ENCODE results near the gene QPCT. TPM values are rescaled to one million over a fixed set of nuclear protein-coding genes. Genes with fewer than 3 reads are reported as not detected.

The QPCT gene
- total RNA-seq, 1 experiment from 2014 or later = 13.6 TPM

GRCh38 chr2:37338933-37339332, 5.5 kb upstream of the QPCT start (continued):
- TF ChIP-seq, protein P1, sequence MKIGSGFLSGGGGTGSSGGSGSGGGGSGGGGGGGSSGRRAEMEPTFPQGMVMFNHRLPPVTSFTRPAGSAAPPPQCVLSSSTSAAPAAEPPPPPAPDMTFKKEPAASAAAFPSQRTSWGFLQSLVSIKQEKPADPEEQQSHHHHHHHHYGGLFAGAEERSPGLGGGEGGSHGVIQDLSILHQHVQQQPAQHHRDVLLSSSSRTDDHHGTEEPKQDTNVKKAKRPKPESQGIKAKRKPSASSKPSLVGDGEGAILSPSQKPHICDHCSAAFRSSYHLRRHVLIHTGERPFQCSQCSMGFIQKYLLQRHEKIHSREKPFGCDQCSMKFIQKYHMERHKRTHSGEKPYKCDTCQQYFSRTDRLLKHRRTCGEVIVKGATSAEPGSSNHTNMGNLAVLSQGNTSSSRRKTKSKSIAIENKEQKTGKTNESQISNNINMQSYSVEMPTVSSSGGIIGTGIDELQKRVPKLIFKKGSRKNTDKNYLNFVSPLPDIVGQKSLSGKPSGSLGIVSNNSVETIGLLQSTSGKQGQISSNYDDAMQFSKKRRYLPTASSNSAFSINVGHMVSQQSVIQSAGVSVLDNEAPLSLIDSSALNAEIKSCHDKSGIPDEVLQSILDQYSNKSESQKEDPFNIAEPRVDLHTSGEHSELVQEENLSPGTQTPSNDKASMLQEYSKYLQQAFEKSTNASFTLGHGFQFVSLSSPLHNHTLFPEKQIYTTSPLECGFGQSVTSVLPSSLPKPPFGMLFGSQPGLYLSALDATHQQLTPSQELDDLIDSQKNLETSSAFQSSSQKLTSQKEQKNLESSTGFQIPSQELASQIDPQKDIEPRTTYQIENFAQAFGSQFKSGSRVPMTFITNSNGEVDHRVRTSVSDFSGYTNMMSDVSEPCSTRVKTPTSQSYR (CRISPR knock-in tag; IDR thresholded peaks at IDR 0.05) = no peak
- TF ChIP-seq, protein P2, sequence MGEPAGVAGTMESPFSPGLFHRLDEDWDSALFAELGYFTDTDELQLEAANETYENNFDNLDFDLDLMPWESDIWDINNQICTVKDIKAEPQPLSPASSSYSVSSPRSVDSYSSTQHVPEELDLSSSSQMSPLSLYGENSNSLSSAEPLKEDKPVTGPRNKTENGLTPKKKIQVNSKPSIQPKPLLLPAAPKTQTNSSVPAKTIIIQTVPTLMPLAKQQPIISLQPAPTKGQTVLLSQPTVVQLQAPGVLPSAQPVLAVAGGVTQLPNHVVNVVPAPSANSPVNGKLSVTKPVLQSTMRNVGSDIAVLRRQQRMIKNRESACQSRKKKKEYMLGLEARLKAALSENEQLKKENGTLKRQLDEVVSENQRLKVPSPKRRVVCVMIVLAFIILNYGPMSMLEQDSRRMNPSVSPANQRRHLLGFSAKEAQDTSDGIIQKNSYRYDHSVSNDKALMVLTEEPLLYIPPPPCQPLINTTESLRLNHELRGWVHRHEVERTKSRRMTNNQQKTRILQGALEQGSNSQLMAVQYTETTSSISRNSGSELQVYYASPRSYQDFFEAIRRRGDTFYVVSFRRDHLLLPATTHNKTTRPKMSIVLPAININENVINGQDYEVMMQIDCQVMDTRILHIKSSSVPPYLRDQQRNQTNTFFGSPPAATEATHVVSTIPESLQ (CRISPR knock-in tag; IDR thresholded peaks at IDR 0.05) = no peak
- TF ChIP-seq NR3C1 (CRISPR knock-in tag; conservative IDR thresholded peaks at IDR 0.05; ENCODE audit: low read depth) (no peak), JAZF1 (CRISPR knock-in tag; IDR thresholded peaks at IDR 0.05) (no peak), ETV6 (CRISPR knock-in tag; IDR thresholded peaks at IDR 0.05) (no peak)

GRCh38 chr2:37340637-37341036, 3.8 kb upstream of the QPCT start:
- H3K36me3 Mint-ChIP-seq = no peaks in the 10 kb centered on the region
- CTCF ChIA-PET = interaction anchor here (1.1 kb wide), 1 partner anchor 34 kb away, joined by 3 read pairs; no protein-coding TSS in a partner anchor
- no peak for ATAC-seq
- no peaks in the 10 kb centered on the region for H3K9me3 Mint-ChIP-seq
- H3K27me3 Mint-ChIP-seq (ENCODE audit: low read depth) = peaks cover 3% of the 10 kb centered on the region; the same call in 1 of the 2 replicates
- peaks cover 33% of the 10 kb centered on the region for H3K4me1 Mint-ChIP-seq
- no peak overlapping the region for H3K4me3 Mint-ChIP-seq
- POLR2A ChIA-PET = interaction anchor here (0.7 kb wide), 1 partner anchor 50 kb away, joined by 3 read pairs; no protein-coding TSS in a partner anchor
- no peak for DNase-seq (ENCODE audit: low spot score)
- H3K27ac Mint-ChIP-seq = no peak overlapping the region
- TF ChIP-seq MYBL2 (CRISPR knock-in tag; IDR thresholded peaks at IDR 0.05) = no peak
- TF ChIP-seq FOXP4 (CRISPR knock-in tag; IDR thresholded peaks at IDR 0.05) = no peak
- TF ChIP-seq HMGXB4 (CRISPR knock-in tag; IDR thresholded peaks at IDR 0.05) = no peak
- TF ChIP-seq IRF1 (CRISPR knock-in tag; IDR thresholded peaks at IDR 0.05) = no peak
- TF ChIP-seq, protein P3, sequence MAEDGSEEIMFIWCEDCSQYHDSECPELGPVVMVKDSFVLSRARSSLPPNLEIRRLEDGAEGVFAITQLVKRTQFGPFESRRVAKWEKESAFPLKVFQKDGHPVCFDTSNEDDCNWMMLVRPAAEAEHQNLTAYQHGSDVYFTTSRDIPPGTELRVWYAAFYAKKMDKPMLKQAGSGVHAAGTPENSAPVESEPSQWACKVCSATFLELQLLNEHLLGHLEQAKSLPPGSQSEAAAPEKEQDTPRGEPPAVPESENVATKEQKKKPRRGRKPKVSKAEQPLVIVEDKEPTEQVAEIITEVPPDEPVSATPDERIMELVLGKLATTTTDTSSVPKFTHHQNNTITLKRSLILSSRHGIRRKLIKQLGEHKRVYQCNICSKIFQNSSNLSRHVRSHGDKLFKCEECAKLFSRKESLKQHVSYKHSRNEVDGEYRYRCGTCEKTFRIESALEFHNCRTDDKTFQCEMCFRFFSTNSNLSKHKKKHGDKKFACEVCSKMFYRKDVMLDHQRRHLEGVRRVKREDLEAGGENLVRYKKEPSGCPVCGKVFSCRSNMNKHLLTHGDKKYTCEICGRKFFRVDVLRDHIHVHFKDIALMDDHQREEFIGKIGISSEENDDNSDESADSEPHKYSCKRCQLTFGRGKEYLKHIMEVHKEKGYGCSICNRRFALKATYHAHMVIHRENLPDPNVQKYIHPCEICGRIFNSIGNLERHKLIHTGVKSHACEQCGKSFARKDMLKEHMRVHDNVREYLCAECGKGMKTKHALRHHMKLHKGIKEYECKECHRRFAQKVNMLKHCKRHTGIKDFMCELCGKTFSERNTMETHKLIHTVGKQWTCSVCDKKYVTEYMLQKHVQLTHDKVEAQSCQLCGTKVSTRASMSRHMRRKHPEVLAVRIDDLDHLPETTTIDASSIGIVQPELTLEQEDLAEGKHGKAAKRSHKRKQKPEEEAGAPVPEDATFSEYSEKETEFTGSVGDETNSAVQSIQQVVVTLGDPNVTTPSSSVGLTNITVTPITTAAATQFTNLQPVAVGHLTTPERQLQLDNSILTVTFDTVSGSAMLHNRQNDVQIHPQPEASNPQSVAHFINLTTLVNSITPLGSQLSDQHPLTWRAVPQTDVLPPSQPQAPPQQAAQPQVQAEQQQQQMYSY (CRISPR knock-in tag; IDR thresholded peaks at IDR 0.05) = no peak
- TF ChIP-seq FOXJ3 (CRISPR knock-in tag; IDR thresholded peaks at IDR 0.05; ENCODE audit: borderline replicate concordance) = no peak
- TF ChIP-seq ZMAT4 (CRISPR knock-in tag; IDR thresholded peaks at IDR 0.05) = no peak
- TF ChIP-seq SMAD3 (CRISPR knock-in tag; IDR thresholded peaks at IDR 0.05; ENCODE audit: borderline replicate concordance) = no peak
- TF ChIP-seq, protein P2 (CRISPR knock-in tag; IDR thresholded peaks at IDR 0.05) = no peak
- TF ChIP-seq ERG (CRISPR knock-in tag; IDR thresholded peaks at IDR 0.05) = no peak
- TF ChIP-seq EMX1 (CRISPR knock-in tag; IDR thresholded peaks at IDR 0.05) = no peak
